Gastroesophageal sphincter (tissue), 4 donors: Measurements from ENCODE around the gene CALY. TPM values are rescaled to one million over a fixed set of nuclear protein-coding genes. Genes with fewer than 3 reads are reported as not detected.

Experiments used
- ATAC-seq: fragments of 150-250 bp; one replicate; pipeline ENCODE4 v1.9.1; 2016; ENCODE audit warnings: mild to moderate bottlenecking, moderate library complexity
- H3K27ac ChIP-seq, 4 donors: fragments of 200-600 bp; sonication (generic) in 3 of 4; 1 replicate in 3 of 4; 2 replicates in 1 of 4; pipeline ENCODE4 v1.5.1; 2016 to 2019
- H3K27me3 ChIP-seq: fragments of 200-600 bp; sonication (generic); one replicate; pipeline ENCODE4 v1.5.1; 2019
- H3K36me3 ChIP-seq, 2 donors: fragments of 200-600 bp; sonication (generic); one replicate each; pipeline ENCODE4 v1.5.1; 2019; ENCODE audit warnings: control low read depth in 1 of 2
- H3K4me1 ChIP-seq, 3 donors: fragments of 200-600 bp; sonication (generic); 1 replicate in 2 of 3; 2 replicates in 1 of 3; pipeline ENCODE4 v1.5.1; 2016 to 2019; ENCODE audit warnings: control low read depth in 2 of 3
- H3K4me3 ChIP-seq, 2 donors: fragments of 200-600 bp; sonication (generic); one replicate each; pipeline ENCODE4 v1.5.1; 2019; ENCODE audit warnings: mild to moderate bottlenecking in 1 of 2, moderate library complexity in 1 of 2
- H3K9me3 ChIP-seq, 3 donors: fragments of 200-600 bp; sonication (generic); one replicate each; pipeline ENCODE4 v1.5.1; 2017 to 2019; ENCODE audit warnings: control low read depth in 2 of 3
- EP300 ChIP-seq: sonication (generic); formaldehyde crosslinking; IDR thresholded peaks from one replicate; pipeline ENCODE4 v1.6.1; 2017; ENCODE audit warnings: antibody characterized with exemption, mild to moderate bottlenecking
- POLR2A ChIP-seq, 2 donors: fragments of 450-650 bp; IDR thresholded peaks; one replicate each; pipeline ENCODE4 v1.6.1; 2017; ENCODE audit warnings: antibody characterized with exemption in 2 of 2, mild to moderate bottlenecking in 2 of 2, moderate library complexity in 1 of 2
- POLR2AphosphoS5 ChIP-seq: sonication (generic); formaldehyde crosslinking; IDR thresholded peaks from one replicate; pipeline ENCODE4 v1.6.1; 2017; ENCODE audit warnings: antibody characterized with exemption
- WGBS, 2 donors: methylation state at CpG; one replicate each; pipeline ENCODE4 v1.1.5; 2018; ENCODE audit warnings: low coverage in 1 of 2; 5-methylcytosine and 5-hydroxymethylcytosine counted together
- total RNA-seq, 4 donors: library from RNA; depleted of rRNA; stranded (reverse); fragments of >200 nt; gene quantifications; one replicate each; pipeline ENCODE4 v1.1.0, GENCODE V29; 2016
- TF ChIP-seq, protein P1 (sequence below), 4 experiments: fragments of 200-600 bp in 2 of 4; fragments of 450-650 bp in 2 of 4; sonication (generic) in 1 of 4; IDR thresholded peaks; one replicate each; pipeline ENCODE4 v1.5.1; 2017 to 2019; ENCODE audit warnings: antibody characterized with exemption in 4 of 4, mild to moderate bottlenecking in 2 of 4, moderate library complexity in 2 of 4

CALY gene
- total RNA-seq, 4 donors from 2014 or later = 0.47 to 1.5 (median 1.5) TPM; not detected in 1

DNA sequence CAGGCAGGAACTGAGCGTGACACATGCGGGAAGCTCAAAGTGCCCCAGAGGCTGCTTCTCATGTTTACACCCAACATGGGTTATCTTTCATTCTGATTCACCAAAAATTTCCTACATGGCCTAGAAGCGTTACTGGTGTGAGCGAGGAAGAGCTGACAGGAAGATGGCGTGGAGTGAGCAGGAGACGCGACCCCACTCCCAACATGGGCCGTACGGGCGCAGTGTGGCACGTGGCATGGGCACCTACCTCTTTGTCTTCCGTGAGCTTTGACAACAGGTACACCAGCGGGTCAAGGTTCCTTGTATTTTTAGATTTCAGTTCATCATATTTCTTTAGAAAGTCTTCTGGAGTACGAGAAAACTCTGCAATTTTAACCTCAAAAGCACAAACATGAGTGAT, 37.0 kb downstream of the CALY start:
- ATAC-seq = no peak
- H3K27me3 ChIP-seq = no peaks in the 10 kb centered on the region
- no peak overlapping the region for H3K4me3 ChIP-seq
- WGBS, 2 donors = 82 to 95% methylated on average over 6 to 11 of the region's 14 CpGs
- TF ChIP-seq, protein P1, sequence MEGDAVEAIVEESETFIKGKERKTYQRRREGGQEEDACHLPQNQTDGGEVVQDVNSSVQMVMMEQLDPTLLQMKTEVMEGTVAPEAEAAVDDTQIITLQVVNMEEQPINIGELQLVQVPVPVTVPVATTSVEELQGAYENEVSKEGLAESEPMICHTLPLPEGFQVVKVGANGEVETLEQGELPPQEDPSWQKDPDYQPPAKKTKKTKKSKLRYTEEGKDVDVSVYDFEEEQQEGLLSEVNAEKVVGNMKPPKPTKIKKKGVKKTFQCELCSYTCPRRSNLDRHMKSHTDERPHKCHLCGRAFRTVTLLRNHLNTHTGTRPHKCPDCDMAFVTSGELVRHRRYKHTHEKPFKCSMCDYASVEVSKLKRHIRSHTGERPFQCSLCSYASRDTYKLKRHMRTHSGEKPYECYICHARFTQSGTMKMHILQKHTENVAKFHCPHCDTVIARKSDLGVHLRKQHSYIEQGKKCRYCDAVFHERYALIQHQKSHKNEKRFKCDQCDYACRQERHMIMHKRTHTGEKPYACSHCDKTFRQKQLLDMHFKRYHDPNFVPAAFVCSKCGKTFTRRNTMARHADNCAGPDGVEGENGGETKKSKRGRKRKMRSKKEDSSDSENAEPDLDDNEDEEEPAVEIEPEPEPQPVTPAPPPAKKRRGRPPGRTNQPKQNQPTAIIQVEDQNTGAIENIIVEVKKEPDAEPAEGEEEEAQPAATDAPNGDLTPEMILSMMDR (IDR thresholded peaks at IDR 0.05) = no peak
- TF ChIP-seq EP300 (no peak), POLR2A (IDR thresholded peaks at IDR 0.05) (no peak), POLR2AphosphoS5 (no peak)
- no peaks in the 10 kb centered on the region for H3K9me3 ChIP-seq
- no peak overlapping the region for H3K27ac ChIP-seq
- H3K4me1 ChIP-seq = peaks cover 0 to 17% (median under 1%) of the 10 kb centered on the region in 3 donors
- H3K36me3 ChIP-seq = peaks cover 0 to 89% of the 10 kb centered on the region in 2 donors

DNA sequence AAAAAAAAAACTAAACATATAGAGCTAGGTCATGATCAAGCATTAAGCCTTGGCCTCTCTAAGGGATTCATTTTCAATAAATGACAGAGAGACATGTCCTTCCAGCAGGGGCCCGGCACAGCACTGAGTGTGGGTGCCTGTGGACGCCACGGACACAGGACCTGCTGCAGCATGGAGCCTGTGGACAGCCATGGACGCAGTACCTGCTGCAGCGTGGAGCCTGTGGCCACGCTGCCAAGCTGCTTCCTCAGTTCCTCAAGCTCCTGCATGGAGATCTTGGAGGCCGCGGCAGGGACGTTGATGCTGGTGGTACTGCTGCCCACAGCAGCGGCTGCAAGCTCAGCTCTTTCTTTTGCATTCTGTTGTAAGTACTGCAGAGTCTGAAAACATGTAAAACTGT, 37.5 kb downstream of the CALY start:
- Histone ChIP-seq H3K36me3 (peaks cover 0 to 94% of the 10 kb centered on the region in 2 donors), H3K4me1 (peaks cover 0 to 12% (median 0%) of the 10 kb centered on the region in 3 donors)
- WGBS, 2 donors = 100% methylated on average over 3 of the region's 10 CpGs; no CpG with 5 or more reads in 1 of the 2 donors

DNA sequence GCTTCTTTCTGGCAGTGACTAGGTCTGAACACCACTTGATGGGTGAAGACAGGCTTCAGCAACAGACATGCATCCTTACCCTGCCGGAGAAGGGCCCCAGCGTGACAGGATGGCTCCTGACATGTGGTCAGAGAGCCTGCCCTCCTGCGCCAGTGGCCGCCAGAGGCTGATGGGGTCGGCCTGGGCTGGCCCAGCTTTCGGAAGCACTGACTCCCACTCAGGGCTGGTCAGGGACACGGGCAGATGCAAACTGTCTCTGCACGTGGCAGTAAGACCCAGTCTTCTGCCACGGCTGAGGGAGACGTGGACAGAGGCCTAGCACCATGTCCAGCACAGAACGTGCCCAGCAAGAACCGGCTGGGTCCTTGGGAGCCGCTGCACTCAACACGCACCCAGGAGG, 38.2 kb downstream of the CALY start:
- Histone ChIP-seq H3K27me3 (no peaks in the 10 kb centered on the region), H3K27ac (no peak overlapping the region), H3K36me3 (peaks cover 0 to 100% of the 10 kb centered on the region in 2 donors), H3K4me3 (no peak overlapping the region), H3K4me1 (peaks cover 0 to 5% (median 0%) of the 10 kb centered on the region in 3 donors), H3K9me3 (no peaks in the 10 kb centered on the region)
- WGBS, 2 donors = no CpG with 5 or more reads among the region's 14 CpGs
- TF ChIP-seq POLR2A (IDR thresholded peaks at IDR 0.05) (no peak), POLR2AphosphoS5 (no peak), EP300 (no peak)
- TF ChIP-seq, protein P1 (IDR thresholded peaks at IDR 0.05) = no peak
- no peak for ATAC-seq

More for the DNA sequence above, 37.5 kb downstream of the CALY start:
- Histone ChIP-seq H3K27ac (no peak overlapping the region), H3K4me3 (no peak overlapping the region), H3K27me3 (no peaks in the 10 kb centered on the region), H3K9me3 (no peaks in the 10 kb centered on the region)
- no peak for TF ChIP-seq POLR2AphosphoS5
- no peak for TF ChIP-seq POLR2A (IDR thresholded peaks at IDR 0.05)
- no peak for TF ChIP-seq EP300
- TF ChIP-seq, protein P1 (IDR thresholded peaks at IDR 0.05) = no peak
- ATAC-seq = no peak

DNA sequence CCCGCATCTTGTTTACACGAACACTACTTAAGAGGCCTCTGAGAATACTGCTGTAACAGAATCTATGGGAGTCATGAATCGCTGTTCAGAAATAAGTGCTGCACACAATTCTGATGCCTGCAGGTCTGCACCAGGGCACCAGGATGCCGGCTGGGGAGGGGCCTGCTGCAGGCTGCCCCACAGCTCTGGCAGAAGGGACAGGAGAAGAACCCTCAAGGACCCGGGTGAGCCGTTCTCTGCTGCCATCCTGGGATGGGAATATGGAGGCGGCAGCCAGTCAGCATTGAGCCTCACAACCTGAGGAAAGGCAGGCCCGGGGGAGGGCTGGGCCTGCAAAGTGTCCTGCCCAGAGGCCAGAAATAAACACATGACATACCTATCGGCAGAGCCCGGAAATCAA, 39.2 kb downstream of the CALY start:
- TF ChIP-seq EP300 (no peak), POLR2AphosphoS5 (no peak), POLR2A (IDR thresholded peaks at IDR 0.05) (no peak)
- TF ChIP-seq, protein P1 (IDR thresholded peaks at IDR 0.05) = no peak
- H3K27ac ChIP-seq = no peak overlapping the region
- peaks cover 0 to 100% of the 10 kb centered on the region in 2 donors for H3K36me3 ChIP-seq
- no peak for ATAC-seq
- 100% methylated on average over 3 to 5 of the region's 10 CpGs for WGBS, 2 donors
- H3K9me3 ChIP-seq = no peaks in the 10 kb centered on the region
- H3K27me3 ChIP-seq = no peaks in the 10 kb centered on the region
- H3K4me3 ChIP-seq = no peak overlapping the region
- H3K4me1 ChIP-seq = no peaks in the 10 kb centered on the region

DNA sequence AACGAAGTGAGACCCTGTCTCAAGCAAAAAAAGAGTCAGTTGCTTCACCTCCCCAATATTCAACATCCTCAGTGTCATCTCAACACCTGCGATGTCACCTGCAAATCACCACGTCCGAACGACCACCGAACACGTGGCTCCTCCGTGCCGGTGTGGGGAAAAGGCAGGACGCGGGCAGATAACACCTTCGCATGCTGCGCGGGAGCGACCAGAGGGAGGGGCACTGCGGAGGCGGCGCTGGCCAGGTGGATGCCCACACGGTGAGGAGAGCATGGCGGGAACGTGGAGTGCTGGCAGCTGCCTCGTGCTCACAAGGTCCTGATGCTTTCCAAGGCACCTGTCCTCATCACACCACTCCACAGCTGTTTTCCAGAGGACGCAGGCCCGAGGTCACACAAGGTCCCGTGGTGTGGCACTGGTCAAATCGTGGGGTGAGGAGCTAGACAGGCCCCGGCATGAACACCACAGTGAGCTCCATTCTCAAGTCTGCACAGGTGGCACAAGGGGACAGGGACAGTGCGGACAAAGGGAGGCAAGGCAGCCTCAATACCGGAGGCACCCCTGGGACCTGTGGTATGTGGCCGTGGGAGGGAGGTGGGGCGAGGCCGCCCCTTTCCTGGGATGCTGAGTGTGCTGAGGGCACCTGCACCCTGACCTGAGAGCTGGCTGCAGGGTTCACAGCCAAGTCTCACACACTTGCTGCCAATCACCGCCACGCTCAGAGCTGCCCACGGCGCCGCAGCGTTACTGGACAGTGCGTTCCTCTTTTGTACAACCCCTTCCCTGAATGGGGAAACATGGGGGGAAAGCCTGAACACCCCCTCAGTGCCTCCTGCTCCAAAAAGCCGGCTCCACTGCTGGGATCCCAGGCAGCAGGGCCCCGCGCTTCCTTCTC, 41.0 kb downstream of the CALY start:
- H3K4me3 ChIP-seq = no peak overlapping the region
- no peak for TF ChIP-seq EP300
- TF ChIP-seq POLR2AphosphoS5 = no peak
- no peak for TF ChIP-seq POLR2A (IDR thresholded peaks at IDR 0.05)
- TF ChIP-seq, protein P1 (IDR thresholded peaks at IDR 0.05) = no peak
- H3K36me3 ChIP-seq = peaks cover 0 to 89% of the 10 kb centered on the region in 2 donors
- 86 to 96% methylated on average over 9 to 12 of the region's 42 CpGs for WGBS, 2 donors
- ATAC-seq = no peak
- H3K27me3 ChIP-seq = no peaks in the 10 kb centered on the region
- H3K27ac ChIP-seq = no peak overlapping the region
- no peaks in the 10 kb centered on the region for H3K9me3 ChIP-seq
- no peaks in the 10 kb centered on the region for H3K4me1 ChIP-seq
